HEK293 (cell line): Measurements from ENCODE around the gene MICAL3.
"Not testable (repeated sequence)": the region's sequence is repeated elsewhere in the genome, so short reads cannot be mapped to it uniquely, and the experiment has no call there.

ENCODE experiments used
- CTCF ChIA-PET: fragments of 350-600 bp; formaldehyde crosslinking; extraction: SDS; loops from one replicate; lab custom pipeline; 2021; ENCODE audit warnings: antibody characterized with exemption; lab: Yijun Ruan, JAX
- POLR2A ChIA-PET: fragments of 300-600 bp; formaldehyde crosslinking; extraction: SDS; loops from one replicate; lab custom pipeline; 2020; ENCODE audit warnings: antibody characterized with exemption, inconsistent platforms; lab: Yijun Ruan, JAX
- H3K27ac ChIP-seq: fragments of 200-500 bp; sonication (Bioruptor generic); 2 replicates; pipeline ENCODE4 v1.5.1; 2014; ENCODE audit warnings: low read depth, low read length, control low read depth, inconsistent platforms; ENCODE audit errors: extremely low read depth
- H3K36me3 ChIP-seq, 2 experiments: fragments of 200-500 bp in 1 of 2; sonication (Bioruptor generic) in 1 of 2; 1 replicate in 1 of 2; 2 replicates in 1 of 2; pipeline ENCODE4 v1.5.1; 2014 to 2017; ENCODE audit warnings: inconsistent platforms in 2 of 2, low read length in 2 of 2; ENCODE audit not compliant: control insufficient read depth in 2 of 2, insufficient read depth in 1 of 2
- H3K4me1 ChIP-seq: fragments of 200-500 bp; sonication (Bioruptor generic); 2 replicates; pipeline ENCODE4 v1.5.1; 2014; ENCODE audit warnings: mild to moderate bottlenecking, low read length, inconsistent platforms; ENCODE audit not compliant: control insufficient read depth, insufficient read depth
- H3K4me3 ChIP-seq: 2 replicates; pipeline ENCODE4 v1.5.1; 2011; ENCODE audit warnings: low read depth, mild to moderate bottlenecking, control low read depth, low read length, moderate library complexity
- H3K9me3 ChIP-seq: fragments of 200-500 bp; sonication (Bioruptor generic); 2 replicates; pipeline ENCODE4 v1.5.1; 2014; ENCODE audit warnings: low read depth, low read length, inconsistent platforms; ENCODE audit not compliant: control insufficient read depth, insufficient read depth
- BCL11A ChIP-seq: fragments of 450-650 bp; formaldehyde crosslinking; IDR thresholded peaks from 2 replicates; pipeline ENCODE4 v1.5.1; 2016; ENCODE audit warnings: low read depth, missing biosample characterization, missing genetic modification characterization
- MYNN ChIP-seq: fragments of 450-650 bp; formaldehyde crosslinking; IDR thresholded peaks from 2 replicates; pipeline ENCODE4 v1.5.1; 2016; ENCODE audit warnings: missing biosample characterization, missing genetic modification characterization, borderline replicate concordance
- PRDM1 ChIP-seq: fragments of 450-650 bp; formaldehyde crosslinking; IDR thresholded peaks from 2 replicates; pipeline ENCODE4; 2016; ENCODE audit warnings: missing biosample characterization, missing genetic modification characterization
- SP3 ChIP-seq: fragments of 450-650 bp; formaldehyde crosslinking; IDR thresholded peaks from 2 replicates; pipeline ENCODE4 v1.5.1; 2016; ENCODE audit warnings: missing biosample characterization, missing genetic modification characterization
- ZBTB1 ChIP-seq: fragments of 450-650 bp; formaldehyde crosslinking; IDR thresholded peaks from 2 replicates; pipeline ENCODE4 v1.5.1; 2016; ENCODE audit warnings: missing biosample characterization, missing genetic modification characterization
- ZNF138 ChIP-seq: fragments of 450-650 bp; formaldehyde crosslinking; IDR thresholded peaks from 2 replicates; pipeline ENCODE4 v1.5.1; 2016; ENCODE audit warnings: missing biosample characterization, missing genetic modification characterization, borderline replicate concordance
- ZNF184 ChIP-seq: fragments of 450-650 bp; IDR thresholded peaks from 2 replicates; pipeline ENCODE4 v1.5.1; 2018; ENCODE audit warnings: missing biosample characterization, mild to moderate bottlenecking, missing genetic modification characterization
- ZNF274 ChIP-seq, 2 experiments: fragments of 200-500 bp in 1 of 2; fragments of 450-650 bp in 1 of 2; sonication (Bioruptor generic) in 1 of 2; formaldehyde crosslinking in 1 of 2; IDR thresholded peaks; 2 replicates each; pipeline versions ENCODE4 v1.5.1 to v1.6.1; 2014 to 2016; ENCODE audit warnings: borderline replicate concordance in 1 of 2, inconsistent platforms in 1 of 2, low read length in 1 of 2, missing biosample characterization in 1 of 2, missing genetic modification characterization in 1 of 2
- ZNF341 ChIP-seq: fragments of 450-650 bp; formaldehyde crosslinking; IDR thresholded peaks from 2 replicates; pipeline ENCODE4; 2016; ENCODE audit warnings: low read depth, missing biosample characterization, missing genetic modification characterization
- ZNF394 ChIP-seq: fragments of 450-650 bp; formaldehyde crosslinking; IDR thresholded peaks from 2 replicates; pipeline ENCODE4 v1.5.1; 2016; ENCODE audit warnings: missing biosample characterization, missing genetic modification characterization, mild to moderate bottlenecking, moderate library complexity, borderline replicate concordance
- ZNF600 ChIP-seq: fragments of 450-650 bp; formaldehyde crosslinking; IDR thresholded peaks from 2 replicates; pipeline ENCODE4 v1.5.1; 2016; ENCODE audit warnings: missing biosample characterization, missing genetic modification characterization
- ZNF610 ChIP-seq: fragments of 450-650 bp; formaldehyde crosslinking; IDR thresholded peaks from 2 replicates; pipeline ENCODE4 v1.5.1; 2016; ENCODE audit warnings: missing biosample characterization, missing genetic modification characterization, borderline replicate concordance
- ZNF621 ChIP-seq: fragments of 450-650 bp; formaldehyde crosslinking; IDR thresholded peaks from 2 replicates; pipeline ENCODE4 v1.5.1; 2017; ENCODE audit warnings: missing biosample characterization, missing genetic modification characterization
- ZNF623 ChIP-seq: fragments of 450-650 bp; formaldehyde crosslinking; IDR thresholded peaks from 2 replicates; pipeline ENCODE4 v1.5.1; 2016; ENCODE audit warnings: missing biosample characterization, missing genetic modification characterization
- ZNF624 ChIP-seq: fragments of 450-650 bp; formaldehyde crosslinking; IDR thresholded peaks from 2 replicates; pipeline ENCODE4 v1.5.1; 2017; ENCODE audit warnings: missing biosample characterization, missing genetic modification characterization
- ZNF791 ChIP-seq: fragments of 450-650 bp; formaldehyde crosslinking; IDR thresholded peaks from 2 replicates; pipeline ENCODE4 v1.5.1; 2016; ENCODE audit warnings: missing biosample characterization, missing genetic modification characterization
- ZSCAN30 ChIP-seq: fragments of 450-650 bp; IDR thresholded peaks from 2 replicates; pipeline ENCODE4 v1.5.1; 2018; ENCODE audit warnings: missing biosample characterization, mild to moderate bottlenecking, missing genetic modification characterization, moderate library complexity
- TF ChIP-seq, protein P1 (sequence below): fragments of 450-650 bp; formaldehyde crosslinking; IDR thresholded peaks from 2 replicates; pipeline ENCODE4 v1.5.1; 2017; ENCODE audit warnings: missing biosample characterization, missing genetic modification characterization
- TF ChIP-seq, protein P2 (sequence below): fragments of 450-650 bp; formaldehyde crosslinking; IDR thresholded peaks from 2 replicates; pipeline ENCODE4 v1.5.0; 2017; ENCODE audit warnings: missing biosample characterization, missing genetic modification characterization, borderline replicate concordance
- TF ChIP-seq, protein P3 (sequence below): IDR thresholded peaks from 2 replicates; pipeline ENCODE4 v1.6.1; 2011; ENCODE audit warnings: mild to moderate bottlenecking, low read depth, low read length, borderline replicate concordance

The MICAL3 gene

DNA sequence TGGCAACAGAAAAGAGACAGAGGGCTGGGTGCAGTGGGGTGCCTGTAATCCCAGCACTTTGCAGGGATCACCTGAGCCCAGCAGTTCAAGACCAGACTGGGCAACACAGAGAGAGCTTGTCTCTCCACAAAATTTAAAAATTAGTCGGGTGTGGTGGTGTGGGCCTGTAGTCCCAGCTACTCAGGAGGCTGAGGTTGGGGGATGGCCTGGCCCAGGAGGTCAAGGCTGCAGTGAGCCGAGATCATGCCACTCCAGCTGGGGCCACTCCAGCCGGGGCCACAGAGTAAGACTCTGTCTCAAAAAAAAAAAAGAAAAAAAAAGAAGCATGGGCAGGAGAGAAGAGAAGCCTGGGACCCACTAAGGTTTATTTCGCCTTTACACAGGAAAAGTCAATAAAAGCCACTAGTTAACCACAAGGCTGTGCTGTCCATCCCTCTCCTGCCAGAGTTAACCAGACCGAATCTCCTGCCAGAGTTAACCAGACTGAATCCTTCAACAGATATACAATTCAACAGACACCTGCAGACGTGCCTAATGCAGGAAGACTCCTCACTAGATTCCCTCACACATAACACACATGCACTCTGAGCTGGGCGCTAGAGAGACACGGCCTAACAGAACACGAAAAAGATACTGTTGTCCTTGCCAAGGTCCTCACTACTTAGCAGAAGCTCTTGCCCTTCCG, 29.8 kb downstream of the MICAL3 start (continued):
- TF ChIP-seq BCL11A (tag by site-specific recombination), result no peak
- no peak for TF ChIP-seq ZNF341 (tag by site-specific recombination)

DNA sequence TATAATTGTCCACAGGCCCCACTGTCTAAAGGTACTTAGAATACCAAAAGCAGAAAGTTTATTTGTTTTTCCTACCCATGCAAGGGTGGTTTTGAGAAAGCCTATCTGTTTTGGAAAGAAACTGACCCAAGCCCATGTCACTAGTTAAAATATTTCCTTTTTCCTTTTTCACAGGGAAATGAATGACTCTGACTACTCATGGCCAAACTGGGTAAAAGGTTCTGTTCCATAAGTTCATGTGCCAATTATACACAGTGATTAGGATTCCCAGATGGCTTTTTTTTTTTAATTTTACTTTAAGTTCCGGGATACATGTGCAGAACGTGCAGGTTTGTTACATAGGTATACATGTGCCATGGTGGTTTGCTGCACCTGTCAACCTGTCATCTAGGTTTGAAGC, 31.4 kb downstream of the MICAL3 start:
- H3K9me3 ChIP-seq, H3K4me3 ChIP-seq, H3K36me3 ChIP-seq, H3K27ac ChIP-seq, H3K4me1 ChIP-seq, POLR2A ChIA-PET: not testable (repeated sequence)
- CTCF ChIA-PET, result interaction anchor here (0.9 kb wide), 1 partner anchor 32 kb away, joined by 3 read pairs; no protein-coding TSS in a partner anchor

DNA sequence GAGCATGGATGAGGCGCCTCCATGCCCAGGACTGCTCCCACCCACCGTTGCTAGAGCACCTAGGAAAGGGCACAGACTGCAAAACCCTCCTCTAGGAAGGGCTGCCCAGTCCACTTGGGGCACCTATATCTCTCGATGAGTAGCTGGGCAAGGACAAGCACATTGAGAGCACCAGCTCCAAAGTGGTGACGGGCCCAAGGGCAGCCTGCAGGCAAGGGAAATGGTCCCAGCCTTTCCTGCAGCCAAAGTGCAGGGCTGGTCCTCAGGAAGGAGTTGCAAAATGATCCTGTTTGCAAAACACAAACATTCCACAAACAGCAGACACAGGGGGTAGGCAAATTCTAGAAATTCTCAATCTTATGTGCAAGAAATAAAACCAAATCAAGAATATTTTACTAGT, 32.4 kb downstream of the MICAL3 start:
- H3K9me3 ChIP-seq, H3K4me1 ChIP-seq, H3K36me3 ChIP-seq, POLR2A ChIA-PET, H3K4me3 ChIP-seq, H3K27ac ChIP-seq: not testable (repeated sequence)
- CTCF ChIA-PET, result interaction anchor here (0.9 to 1.4 kb wide), 2 partner anchors 32 to 162 kb away, joined by 3 read pairs; no protein-coding TSS in a partner anchor

DNA sequence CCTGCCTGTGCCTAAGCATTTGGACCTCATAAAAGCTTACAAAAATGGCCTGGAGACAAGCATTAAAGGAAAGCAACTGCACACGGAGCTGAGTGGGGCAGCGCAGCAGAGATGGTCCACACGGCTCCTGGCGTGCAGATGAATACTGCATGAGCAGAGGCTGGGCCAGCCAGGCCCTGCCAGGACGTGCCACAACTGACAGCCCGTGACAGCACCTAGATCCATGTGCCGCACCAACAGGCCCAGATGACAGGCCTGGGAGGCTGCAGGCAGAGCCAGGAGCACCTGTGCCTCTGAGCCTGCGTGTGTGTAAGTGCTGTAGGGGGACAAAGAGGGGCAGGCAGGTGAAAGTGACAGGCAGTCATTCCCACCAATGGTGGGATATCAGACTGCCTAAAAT, 33.4 kb downstream of the MICAL3 start:
- H3K9me3 ChIP-seq, result no peaks in the 10 kb centered on the region
- H3K36me3 ChIP-seq, result peaks cover 0 to 4% of the 10 kb centered on the region in 2 experiments; a peak in 1 of 3 replicates
- H3K27ac ChIP-seq, result no peak overlapping the region
- CTCF ChIA-PET, result interaction anchor here (0.6 to 0.8 kb wide), 3 partner anchors 16 to 97 kb away, joined by 3 read pairs; no protein-coding TSS in a partner anchor
- POLR2A ChIA-PET, result no interaction called here
- no peak overlapping the region for H3K4me3 ChIP-seq
- H3K4me1 ChIP-seq, result peaks cover 6% of the 10 kb centered on the region
- TF ChIP-seq ZNF623 (tag by site-specific recombination), result no peak
- TF ChIP-seq ZNF138 (tag by site-specific recombination), result no peak
- TF ChIP-seq ZNF184 (tag by site-specific recombination), result no peak
- TF ChIP-seq ZNF791, result no peak

DNA sequence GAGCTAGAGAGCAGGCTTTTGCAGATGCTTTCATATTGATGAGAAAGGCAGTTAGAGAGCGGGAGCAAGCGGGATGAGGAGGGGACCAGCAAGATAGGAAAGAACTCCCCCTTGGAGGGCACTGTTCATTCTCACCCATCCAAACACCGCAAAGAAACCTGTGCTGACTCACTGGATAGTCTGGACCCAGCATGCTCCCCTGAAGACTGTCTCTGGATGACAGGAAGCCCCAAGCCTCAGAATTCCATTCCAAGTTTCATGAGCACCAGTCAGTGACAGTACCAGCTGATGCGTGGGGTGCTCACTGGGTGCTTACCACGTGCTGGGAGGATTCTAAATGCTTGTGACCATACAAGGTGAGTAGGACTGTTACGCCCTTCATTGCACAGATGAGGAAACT, 34.2 kb downstream of the MICAL3 start:
- Histone ChIP-seq H3K9me3 (no peaks in the 10 kb centered on the region), H3K36me3 (peaks cover 0 to 4% of the 10 kb centered on the region in 2 experiments; a peak in 1 of 3 replicates), H3K4me1 (peaks cover 6% of the 10 kb centered on the region), H3K27ac (no peak overlapping the region), H3K4me3 (no peak overlapping the region)
- ChIA-PET POLR2A (interaction anchor here (0.5 kb wide), 1 partner anchor 99 kb away, joined by 3 read pairs; no protein-coding TSS in a partner anchor), CTCF (interaction anchor here (1.1 kb wide), 1 partner anchor 9 kb away, joined by 4 read pairs; no protein-coding TSS in a partner anchor)
- TF ChIP-seq ZNF394 (tag by site-specific recombination) (no peak), ZBTB1 (tag by site-specific recombination) (no peak), ZNF274 (IDR thresholded peaks at IDR 0.05; ENCODE audit: low read length) (no peak), ZNF274 (tag by site-specific recombination; IDR thresholded peaks at IDR 0.05; ENCODE audit: borderline replicate concordance) (no peak), ZNF184 (tag by site-specific recombination) (no peak), ZNF621 (tag by site-specific recombination) (no peak), ZSCAN30 (tag by site-specific recombination) (no peak), ZNF610 (tag by site-specific recombination) (no peak), ZNF624 (tag by site-specific recombination) (no peak), MYNN (tag by site-specific recombination) (no peak), SP3 (no peak), ZNF600 (tag by site-specific recombination) (no peak), PRDM1 (tag by site-specific recombination) (no peak)
- TF ChIP-seq, protein P1, sequence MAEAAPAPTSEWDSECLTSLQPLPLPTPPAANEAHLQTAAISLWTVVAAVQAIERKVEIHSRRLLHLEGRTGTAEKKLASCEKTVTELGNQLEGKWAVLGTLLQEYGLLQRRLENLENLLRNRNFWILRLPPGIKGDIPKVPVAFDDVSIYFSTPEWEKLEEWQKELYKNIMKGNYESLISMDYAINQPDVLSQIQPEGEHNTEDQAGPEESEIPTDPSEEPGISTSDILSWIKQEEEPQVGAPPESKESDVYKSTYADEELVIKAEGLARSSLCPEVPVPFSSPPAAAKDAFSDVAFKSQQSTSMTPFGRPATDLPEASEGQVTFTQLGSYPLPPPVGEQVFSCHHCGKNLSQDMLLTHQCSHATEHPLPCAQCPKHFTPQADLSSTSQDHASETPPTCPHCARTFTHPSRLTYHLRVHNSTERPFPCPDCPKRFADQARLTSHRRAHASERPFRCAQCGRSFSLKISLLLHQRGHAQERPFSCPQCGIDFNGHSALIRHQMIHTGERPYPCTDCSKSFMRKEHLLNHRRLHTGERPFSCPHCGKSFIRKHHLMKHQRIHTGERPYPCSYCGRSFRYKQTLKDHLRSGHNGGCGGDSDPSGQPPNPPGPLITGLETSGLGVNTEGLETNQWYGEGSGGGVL, result no peak
- TF ChIP-seq, protein P2, sequence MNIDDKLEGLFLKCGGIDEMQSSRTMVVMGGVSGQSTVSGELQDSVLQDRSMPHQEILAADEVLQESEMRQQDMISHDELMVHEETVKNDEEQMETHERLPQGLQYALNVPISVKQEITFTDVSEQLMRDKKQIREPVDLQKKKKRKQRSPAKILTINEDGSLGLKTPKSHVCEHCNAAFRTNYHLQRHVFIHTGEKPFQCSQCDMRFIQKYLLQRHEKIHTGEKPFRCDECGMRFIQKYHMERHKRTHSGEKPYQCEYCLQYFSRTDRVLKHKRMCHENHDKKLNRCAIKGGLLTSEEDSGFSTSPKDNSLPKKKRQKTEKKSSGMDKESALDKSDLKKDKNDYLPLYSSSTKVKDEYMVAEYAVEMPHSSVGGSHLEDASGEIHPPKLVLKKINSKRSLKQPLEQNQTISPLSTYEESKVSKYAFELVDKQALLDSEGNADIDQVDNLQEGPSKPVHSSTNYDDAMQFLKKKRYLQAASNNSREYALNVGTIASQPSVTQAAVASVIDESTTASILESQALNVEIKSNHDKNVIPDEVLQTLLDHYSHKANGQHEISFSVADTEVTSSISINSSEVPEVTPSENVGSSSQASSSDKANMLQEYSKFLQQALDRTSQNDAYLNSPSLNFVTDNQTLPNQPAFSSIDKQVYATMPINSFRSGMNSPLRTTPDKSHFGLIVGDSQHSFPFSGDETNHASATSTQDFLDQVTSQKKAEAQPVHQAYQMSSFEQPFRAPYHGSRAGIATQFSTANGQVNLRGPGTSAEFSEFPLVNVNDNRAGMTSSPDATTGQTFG (tag by site-specific recombination), result no peak
- TF ChIP-seq, protein P3, sequence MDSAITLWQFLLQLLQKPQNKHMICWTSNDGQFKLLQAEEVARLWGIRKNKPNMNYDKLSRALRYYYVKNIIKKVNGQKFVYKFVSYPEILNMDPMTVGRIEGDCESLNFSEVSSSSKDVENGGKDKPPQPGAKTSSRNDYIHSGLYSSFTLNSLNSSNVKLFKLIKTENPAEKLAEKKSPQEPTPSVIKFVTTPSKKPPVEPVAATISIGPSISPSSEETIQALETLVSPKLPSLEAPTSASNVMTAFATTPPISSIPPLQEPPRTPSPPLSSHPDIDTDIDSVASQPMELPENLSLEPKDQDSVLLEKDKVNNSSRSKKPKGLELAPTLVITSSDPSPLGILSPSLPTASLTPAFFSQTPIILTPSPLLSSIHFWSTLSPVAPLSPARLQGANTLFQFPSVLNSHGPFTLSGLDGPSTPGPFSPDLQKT, result no peak
